Gastrocnemius medialis (tissue), 4 donors: Measurements from ENCODE around the gene GGPS1.

Experiments
- CTCF ChIP-seq, 5 experiments: fragments of 450-650 bp in 3 of 5; fragments of 200-600 bp in 2 of 5; sonication (generic) in 2 of 5; IDR thresholded peaks in 4 of 5; conservative IDR thresholded peaks in 1 of 5; 1 replicate in 4 of 5; 2 replicates in 1 of 5; pipeline ENCODE4 v1.5.1; 2016 to 2019; ENCODE audit warnings: antibody characterized with exemption in 5 of 5, mild to moderate bottlenecking in 3 of 5, moderate library complexity in 3 of 5
- POLR2A ChIP-seq, 2 donors: fragments of 450-650 bp; IDR thresholded peaks; one replicate each; pipeline ENCODE4 v1.6.1; 2017; ENCODE audit warnings: antibody characterized with exemption in 2 of 2, mild to moderate bottlenecking in 2 of 2, moderate library complexity in 2 of 2

- TF ChIP-seq CTCF (IDR thresholded peaks at IDR 0.05 in 4 of 5, conservative IDR thresholded peaks at IDR 0.05 in 1 of 5) = no peak
- TF ChIP-seq POLR2A (IDR thresholded peaks at IDR 0.05) = no peak
These were observed 29.4 kb downstream of the GGPS1 start for GRCh38 chr1:235357485-235358373.
